GM19395 (cell line): ENCODE data around the gene RPL15.
"Not testable (repeated sequence)": the region's sequence is repeated elsewhere in the genome, so short reads cannot be mapped to it uniquely, and the experiment has no call there.

ENCODE experiments used
- ATAC-seq: cut with Tn5 transposase; IDR thresholded peaks from one replicate; pipeline ENCODE4 v1.9.1; 2021; ENCODE audit warnings: mild to moderate bottlenecking, moderate library complexity; ENCODE audit not compliant: unreplicated experiment

Gene RPL15

DNA sequence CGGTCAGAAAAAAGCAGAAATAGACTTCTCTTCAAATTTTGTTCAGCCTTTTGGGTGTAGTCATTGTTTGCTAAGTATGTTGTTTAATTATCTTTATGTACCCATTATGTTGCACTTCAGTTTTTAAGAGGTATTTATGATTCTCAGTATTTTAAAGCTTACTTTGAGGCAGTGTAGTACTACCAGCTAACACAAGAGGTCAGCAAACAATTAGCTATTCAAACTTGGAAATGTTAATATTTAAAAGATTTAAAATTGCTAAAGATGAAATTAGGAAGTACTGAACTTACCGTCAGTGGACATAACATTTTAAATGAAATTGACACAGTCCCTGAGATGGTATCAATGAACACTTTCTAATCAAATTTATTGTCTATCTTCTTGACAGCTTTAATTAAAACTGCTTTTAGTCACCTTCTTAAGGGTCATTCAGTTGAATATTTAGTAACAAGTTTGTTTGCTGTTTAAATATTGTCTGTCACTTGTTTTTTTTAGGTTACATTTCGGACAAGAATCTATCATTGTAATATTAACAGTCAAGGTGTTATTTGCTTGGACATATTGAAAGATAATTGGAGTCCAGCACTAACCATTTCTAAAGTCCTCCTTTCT is 28.2 kb upstream of the RPL15 start:
- ATAC-seq, result peak; percentile 48

DNA sequence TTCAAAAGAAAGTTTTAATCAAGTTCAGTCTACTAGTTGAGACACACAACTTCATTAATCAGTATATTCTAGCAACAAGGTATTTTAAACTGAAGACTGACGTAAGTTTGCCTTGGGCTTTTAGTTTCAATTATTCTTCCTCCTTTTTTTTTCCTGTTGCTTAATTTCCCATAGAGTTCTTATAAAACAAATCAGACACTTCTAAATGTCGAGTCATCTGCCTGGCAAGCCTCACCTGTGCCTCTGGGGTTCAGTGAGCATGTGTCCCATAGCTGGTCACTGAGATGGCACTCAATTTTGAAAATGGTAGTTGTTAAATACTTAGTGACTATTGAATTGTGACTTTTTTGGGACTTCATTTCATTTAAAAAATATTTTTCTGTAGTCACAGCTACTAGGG is 27.5 kb upstream of the RPL15 start:
- no peak for ATAC-seq

DNA sequence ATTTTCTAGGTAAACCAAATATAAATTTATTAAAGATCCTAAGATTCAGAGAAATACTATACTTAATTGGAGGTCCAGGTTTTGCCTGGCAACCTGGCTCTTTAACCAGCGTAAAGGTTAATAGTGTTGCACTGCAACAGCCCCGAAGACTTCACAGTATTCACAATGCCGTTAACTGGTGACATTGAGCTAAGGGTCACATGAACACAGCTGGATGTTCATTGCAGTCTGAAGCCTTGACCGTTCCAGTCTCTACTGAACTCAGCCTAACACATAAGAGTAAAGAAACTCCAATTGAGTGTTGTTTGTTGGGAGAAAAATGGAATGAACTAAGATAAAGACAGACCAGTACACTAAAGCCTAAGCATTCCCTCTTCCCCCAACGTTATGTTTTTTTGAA is 27.0 kb upstream of the RPL15 start:
- ATAC-seq, result no peak

DNA sequence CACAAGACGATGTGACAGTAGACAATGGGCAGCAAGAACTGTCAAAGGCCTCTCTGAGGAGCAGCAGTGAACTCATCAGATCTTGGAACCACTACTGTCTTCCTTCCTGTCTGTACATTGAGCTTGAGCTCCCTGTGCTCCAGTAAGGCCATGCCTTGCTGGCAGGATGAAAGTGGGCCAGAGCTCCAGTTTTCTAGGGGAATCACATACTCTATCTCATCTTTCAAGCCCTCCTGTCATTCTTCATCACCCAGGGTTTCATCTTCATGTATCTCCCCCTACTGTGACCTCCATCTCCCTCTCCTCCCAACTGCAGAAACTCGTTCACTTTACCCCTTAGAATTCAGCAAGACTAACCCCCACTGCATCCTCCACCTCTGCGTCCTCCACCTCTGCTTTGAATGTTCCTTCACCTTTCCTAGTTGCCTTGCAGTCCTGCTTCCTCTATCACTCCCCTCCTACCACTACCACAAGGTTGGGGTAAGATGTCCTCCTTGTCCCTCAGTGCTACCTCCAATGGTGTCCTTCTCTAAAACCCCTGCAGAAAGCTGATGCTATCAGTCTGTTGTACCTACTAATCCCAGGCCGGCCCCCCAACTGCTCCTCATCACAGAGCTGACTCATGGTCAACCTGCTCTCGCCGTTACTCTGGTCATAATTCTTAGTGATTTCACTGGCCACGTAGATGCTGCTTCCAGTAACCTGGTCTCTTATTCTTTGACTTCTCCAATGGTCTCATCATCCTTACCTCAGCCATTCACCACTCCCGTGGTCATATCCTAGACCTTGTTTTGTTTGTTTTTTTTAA is 22.5 kb upstream of the RPL15 start:
- ATAC-seq, result no peak

DNA sequence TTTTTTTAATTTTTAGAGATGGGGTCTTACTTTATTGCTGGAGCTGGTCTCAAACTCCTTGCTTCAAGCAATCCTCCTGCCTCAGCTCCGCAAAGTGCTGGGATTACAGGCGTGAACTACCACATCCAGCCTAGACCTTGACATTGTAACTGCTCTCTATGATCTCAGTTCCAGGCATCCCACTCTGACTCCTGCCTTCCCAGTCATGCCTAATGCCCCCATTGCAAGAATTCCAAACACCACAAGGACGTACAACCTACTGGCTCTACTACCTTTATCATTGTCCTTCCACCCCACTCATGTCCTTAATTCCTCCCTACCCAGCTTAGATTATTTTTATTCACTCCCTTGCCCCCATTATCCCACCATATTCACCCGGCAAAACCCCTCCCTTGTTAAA is 21.8 kb upstream of the RPL15 start:
- no peak for ATAC-seq

DNA sequence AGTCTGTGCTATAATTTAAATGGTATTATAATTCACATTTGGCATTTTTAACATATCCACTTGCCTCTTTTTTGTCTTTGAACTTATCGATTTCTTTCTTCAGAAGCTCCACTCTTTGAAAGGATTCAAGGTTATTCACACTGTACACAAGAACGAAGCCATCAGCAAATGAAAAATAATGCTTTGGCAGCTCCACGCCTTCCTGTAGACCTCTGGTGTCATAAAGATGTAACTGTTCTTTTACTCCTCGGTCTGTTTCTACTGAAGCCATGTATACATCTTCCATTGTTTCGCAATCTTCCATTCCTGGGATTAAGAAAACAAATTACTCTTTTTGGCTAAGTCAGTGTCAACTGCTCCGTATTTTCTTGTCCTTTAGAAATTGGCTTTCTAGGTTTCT is 16.2 kb upstream of the RPL15 start:
- no peak for ATAC-seq

DNA sequence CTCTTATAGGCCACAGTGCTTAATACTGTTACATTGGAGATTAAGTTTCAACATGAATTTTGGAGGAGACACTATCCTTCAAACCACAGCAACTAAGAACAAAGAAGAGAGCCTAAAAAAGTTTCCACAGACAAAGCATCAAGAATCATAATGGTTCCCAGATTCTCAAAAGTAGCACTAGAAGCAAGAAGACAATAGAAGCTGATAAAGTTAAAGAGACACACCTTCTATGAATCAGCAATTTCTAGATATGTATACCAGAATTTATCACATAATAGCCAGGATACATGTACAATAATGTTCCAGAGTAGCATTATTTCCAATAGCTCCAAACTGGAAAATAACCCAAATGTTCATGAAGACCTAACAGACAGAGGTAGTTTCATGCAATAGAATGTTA is 12.4 kb upstream of the RPL15 start:
- ATAC-seq, result no peak

DNA sequence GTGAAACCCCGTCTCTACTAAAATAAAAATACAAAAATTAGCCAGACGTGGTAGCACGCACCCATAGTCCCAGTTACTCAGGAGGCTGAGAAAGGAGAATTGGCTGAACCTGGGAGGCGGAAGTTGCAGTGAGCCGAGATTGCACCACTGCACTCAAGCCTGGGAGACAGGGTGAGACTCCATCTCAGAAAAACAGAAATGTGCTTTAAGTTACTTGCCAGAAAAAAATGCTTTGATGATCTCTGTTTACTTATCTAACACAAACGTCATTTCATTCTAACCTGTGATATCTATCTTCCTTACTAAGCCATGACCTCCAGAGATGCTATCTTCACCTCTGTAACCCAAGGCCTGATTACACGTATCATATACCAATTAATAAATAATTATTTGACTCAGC is 7.6 kb upstream of the RPL15 start:
- no peak for ATAC-seq

DNA sequence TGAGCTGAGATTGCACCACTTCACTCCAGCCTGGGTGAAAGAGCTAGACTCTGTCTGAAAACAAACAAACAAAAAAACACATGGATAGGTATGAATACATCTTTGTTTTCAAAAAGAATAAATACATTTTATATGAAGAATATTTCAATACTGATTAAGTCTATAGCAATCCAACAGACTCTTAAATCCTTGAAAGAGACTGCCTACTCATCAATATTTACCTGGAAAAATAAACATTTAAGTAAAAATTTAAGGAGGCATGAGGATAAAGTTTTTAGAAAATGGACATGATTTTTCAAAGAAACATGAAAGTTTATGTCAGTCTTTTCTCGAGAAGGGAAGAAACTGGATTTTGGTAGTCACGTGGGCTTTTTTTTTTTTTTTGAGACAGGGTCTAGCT is 5.5 kb upstream of the RPL15 start:
- no peak for ATAC-seq

DNA sequence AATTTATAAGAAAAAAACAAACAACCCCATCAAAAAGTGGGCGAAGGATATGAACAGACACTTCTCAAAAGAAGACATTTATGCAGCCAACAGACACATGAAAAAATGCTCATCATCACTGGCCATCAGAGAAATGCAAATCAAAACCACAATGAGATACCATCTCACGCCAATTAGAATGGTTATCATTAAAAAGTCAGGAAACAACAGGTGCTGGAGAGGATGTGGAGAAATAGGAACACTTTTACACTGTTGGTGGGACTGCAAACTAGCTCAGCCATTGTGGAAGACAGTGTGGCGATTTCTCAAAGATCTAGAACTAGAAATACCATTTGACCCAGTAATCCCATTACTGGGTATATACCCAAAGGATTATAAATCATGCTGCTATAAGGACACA is 4.6 kb upstream of the RPL15 start:
- not testable (repeated sequence) for ATAC-seq

DNA sequence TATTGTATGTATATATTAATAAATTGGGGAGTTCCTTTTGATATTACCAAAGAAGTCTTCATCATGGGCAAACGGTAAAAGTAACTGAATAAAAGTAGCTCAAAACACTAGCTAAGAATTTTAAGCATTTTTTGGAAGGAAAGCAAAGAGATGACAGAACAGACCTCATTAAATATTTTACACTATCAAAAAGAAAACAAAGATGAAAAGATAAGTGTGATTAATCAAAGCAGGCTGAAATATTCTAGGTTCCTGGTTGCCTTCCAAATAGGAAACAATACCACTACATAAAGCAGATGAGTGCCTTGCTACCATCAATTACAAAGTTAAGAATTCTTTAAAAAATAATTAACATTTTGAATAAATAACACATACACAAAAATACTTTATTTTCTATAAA is 3.8 kb upstream of the RPL15 start:
- no peak for ATAC-seq

DNA sequence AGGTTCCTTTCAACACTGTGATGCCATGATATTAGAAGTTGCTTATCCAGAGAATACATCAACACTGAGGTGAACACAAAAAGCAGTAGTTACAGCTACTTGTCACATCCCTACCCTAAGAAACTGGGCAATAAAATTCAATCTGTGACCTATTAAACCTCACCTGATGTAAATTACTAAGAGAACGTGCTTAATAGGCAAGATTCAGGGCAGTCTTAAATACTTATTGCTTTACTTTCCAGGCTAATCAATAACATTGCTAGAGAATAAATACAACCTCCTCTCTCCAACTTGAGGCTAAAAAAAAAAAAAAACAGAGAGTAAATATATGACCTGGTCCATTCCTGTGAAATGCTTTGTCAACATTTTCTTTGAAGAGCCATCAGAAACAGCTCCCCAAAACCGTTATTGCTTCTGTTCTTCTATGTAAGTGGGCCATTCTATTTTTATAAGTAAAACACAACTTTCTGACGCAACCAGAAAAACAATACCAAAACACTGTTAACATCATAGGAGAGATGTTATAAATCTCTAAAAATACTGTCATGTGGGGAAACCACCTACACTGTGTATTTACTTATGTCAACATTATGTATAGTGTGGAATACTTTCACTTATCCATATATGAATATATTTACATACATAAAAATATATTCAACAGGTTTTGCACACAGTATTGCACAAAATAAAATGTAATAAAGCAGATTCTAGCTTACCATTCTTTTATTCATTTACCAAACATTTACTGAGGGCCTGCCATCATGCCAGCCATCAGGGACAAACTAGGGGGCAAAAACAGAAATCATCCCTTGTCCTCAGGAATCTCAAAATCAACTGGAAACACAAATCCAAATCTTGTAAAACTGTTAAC is 2.8 kb upstream of the RPL15 start:
- ATAC-seq, result no peak

DNA sequence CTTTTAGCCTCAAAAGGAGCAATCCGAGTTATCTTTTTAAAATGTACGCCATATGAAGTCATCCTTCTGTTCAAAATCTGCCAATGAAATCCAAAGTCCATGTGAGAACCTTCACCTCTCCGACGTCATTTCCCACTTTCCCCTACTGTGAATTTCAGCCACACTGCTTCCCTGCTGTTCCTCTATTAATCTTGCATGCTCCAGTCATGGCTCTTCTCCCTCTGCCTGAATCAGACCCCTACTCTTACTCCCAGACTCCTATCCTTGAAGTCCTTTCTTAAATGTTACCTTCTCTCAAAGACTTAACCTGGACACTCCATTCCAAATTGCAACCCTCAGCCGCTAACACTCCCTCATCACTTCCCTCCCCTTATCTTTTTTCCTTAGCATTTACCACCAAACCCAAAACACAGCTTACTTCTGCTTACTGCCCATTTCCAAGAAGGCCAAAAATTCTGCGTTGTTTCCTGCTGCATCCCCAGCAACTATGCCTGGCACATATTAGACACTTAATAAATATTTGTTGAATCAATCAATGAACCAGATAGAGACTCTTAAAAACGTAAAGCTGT is 1.3 kb upstream of the RPL15 start:
- ATAC-seq, result no peak

DNA sequence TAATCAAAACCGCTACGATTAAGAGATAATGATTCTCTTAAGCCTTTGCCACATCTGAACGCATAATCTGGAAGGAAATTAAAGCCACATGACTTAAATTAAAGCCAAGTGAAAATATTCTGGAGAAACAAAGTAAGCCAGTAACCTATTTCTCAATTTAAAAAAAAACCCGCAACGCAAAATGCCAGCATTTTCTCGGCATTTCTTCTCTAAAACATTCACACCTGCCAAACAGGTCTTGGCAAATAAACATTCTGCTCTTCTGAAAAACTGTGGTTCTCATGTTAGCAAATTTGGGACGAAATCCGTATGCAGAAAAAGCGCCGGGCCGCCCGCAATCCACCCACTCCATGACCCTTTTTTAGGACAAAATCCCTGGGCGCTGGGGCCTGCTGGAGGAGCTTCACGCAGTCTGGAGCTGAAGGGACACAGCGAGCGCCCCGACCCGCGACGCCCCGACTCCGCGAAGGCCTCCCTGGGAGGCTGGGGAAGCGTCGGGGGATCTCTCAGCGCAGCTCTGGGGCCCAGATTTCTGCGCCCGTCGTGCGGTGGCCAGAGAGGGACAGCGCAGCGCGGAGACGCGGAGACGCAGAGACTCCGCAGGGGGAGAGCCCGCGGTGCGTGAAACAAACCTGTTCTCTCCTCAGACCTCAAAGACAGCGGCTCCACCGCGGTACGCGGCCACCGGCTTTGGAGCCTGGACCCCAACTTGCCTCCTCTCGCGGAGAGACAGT is 613 bp upstream of the RPL15 start:
- peak; percentile 50 for ATAC-seq

DNA sequence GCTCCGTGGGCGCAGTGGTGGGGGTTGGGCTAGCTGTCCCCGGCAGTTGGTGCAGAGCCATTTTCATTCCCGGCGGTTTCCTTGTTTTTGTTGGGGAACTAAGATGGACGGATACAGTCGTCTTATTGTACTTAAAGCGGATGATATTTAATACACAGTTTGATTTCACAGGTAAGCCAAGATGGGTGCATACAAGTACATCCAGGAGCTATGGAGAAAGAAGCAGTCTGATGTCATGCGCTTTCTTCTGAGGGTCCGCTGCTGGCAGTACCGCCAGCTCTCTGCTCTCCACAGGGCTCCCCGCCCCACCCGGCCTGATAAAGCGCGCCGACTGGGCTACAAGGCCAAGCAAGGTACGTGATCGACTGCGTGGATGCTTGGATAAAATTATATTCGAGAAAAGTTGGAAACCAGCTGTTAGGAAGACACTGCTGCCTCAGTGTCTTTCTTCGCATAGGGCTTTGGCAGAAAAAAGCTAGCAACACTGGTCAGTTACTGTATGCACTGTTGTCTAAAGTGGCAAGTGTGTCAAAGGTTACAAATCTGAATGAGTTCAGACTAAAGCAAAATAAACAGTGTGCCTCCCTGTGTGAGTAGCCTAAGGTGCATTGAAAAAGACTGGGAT is 859 bp downstream of the RPL15 start:
- ATAC-seq, result not testable (repeated sequence)

DNA sequence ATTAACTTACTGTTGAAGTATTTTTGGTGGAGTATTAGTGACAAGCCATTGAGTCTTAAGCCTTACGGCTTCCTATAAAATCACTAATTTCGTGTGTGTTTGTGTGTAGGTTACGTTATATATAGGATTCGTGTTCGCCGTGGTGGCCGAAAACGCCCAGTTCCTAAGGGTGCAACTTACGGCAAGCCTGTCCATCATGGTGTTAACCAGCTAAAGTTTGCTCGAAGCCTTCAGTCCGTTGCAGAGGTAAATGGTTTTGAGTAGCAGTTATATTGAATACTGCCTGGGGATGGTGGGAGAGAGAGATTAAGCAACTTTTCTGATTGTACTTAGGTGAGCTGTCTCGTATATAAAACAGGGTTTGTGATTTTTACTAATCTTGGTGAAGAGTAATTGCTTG is 1.4 kb downstream of the RPL15 start:
- ATAC-seq, result not testable (repeated sequence)

DNA sequence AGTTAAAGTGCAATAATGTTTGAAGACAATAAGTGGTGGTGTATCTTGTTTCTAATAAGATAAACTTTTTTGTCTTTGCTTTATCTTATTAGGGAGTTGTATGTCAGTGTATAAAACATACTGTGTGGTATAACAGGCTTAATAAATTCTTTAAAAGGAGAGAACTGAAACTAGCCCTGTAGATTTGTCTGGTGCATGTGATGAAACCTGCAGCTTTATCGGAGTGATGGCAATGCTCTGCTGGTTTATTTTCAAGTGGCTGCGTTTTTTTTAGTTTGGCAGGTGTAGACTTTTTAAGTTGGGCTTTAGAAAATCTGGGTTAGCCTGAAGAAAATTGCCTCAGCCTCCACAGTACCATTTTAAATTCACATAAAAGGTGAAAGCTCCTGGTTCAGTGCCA is 2.7 kb downstream of the RPL15 start:
- no peak for ATAC-seq

DNA sequence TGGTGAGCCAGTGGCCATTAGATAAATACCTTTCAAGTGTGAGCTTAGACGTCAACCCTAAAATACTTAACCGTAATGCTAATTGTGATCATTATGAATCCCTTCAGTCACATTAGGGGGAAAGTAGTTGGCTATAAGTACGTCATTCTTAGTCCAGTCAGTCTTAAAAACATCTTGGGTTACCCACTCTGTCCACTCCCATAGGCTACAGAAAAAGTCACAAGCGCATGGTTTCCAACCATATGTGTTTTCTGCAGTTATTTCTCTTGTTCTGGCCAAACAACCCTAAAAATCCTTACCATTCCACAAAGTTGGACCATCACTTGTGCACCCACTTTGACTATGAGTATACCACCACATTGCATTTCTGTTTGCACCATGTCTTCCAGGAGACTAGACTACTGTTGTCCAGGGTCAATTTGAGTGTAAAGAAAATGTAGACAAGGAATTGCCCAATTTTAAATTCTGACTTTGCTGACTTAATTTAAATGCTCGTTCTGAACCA is 3.3 kb downstream of the RPL15 start:
- ATAC-seq, result no peak

DNA sequence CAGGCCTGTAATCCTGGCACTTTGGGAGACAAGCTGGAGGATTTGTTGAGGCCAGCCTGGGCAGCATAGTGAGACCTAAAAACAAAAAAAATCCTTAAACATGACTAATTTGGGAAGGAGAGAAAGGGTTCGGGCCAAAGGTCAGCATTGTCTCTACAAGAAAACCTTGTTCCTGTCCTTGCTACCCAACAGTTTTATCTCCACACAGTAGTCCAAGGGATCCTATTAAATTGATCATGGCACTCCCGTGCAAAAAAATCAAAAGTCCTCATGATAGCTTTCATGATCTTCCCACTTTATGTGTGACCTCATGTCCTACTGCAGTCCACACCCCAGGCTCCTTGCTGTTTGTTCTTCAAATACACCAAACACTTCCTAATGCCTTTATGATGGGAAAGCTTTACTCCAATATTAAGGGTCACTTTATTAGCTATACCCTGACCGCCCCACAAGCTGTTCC is 4.2 kb downstream of the RPL15 start:
- ATAC-seq, result no peak

DNA sequence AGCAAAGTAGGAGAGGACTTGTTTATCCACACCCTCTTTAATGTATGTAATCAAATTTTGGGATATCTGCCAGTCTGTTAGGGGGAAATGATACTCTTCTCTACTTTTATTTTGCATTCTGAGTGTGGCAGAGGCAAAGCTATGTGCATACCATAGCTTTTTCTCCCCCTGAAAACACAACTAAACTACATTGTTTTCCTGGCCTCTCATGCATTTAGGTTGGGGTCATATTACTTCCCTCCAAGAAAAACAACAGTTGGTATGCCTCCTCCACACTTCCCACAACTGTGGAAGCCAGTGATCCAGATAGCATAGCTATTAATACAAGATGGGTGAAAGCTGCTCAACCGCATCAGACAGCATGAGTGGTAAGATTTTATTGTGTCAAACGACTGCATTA is 6.9 kb downstream of the RPL15 start:
- ATAC-seq, result no peak
